A549 (cell line): ENCODE data around the gene STX19. TPM values are rescaled to one million over a fixed set of nuclear protein-coding genes. Genes with fewer than 3 reads are reported as not detected.
A peak's percentile ranks its signal among the peaks of the same experiment; 100 is the strongest.
"Not testable (repeated sequence)": the region's sequence is repeated elsewhere in the genome, so short reads cannot be mapped to it uniquely, and the experiment has no call there.

Experiments
- ATAC-seq, 2 experiments: fragments of 200-7000 bp in 1 of 2; fragments of >200 bp in 1 of 2; cut with Nextera tagmentation in 1 of 2; cut with Tn5 transposase in 1 of 2; 3 replicates each; pipeline versions ENCODE4 v1.8.0 to v1.9.1; 2018 to 2020; ENCODE audit warnings: mild to moderate bottlenecking in 1 of 2, moderate library complexity in 1 of 2
- CTCF ChIA-PET: fragments of 300-600 bp; sonication (Branson Sonifier 250); formaldehyde crosslinking; extraction: SDS; loops from one replicate; lab custom pipeline; 2021; ENCODE audit warnings: antibody characterized with exemption, inconsistent platforms; lab: Yijun Ruan, JAX
- POLR2A ChIA-PET: fragments of 350-600 bp; formaldehyde crosslinking; extraction: SDS; loops from one replicate; lab custom pipeline; 2021; ENCODE audit warnings: antibody characterized with exemption, inconsistent platforms; lab: Yijun Ruan, JAX
- DNase-seq, 2 experiments: peaks; one replicate each; pipeline versions ENCODE4 v3.0.0 to v3.0.0-alpha.2; 2011 to 2016; ENCODE audit warnings: low read depth in 1 of 2, low spot score in 1 of 2
- FAIRE-seq: peaks from 2 replicates; lab custom pipeline; 2011; peaks lifted over from hg19 to GRCh38; lab: Jason Lieb, UNC
- H3K27ac ChIP-seq, 2 experiments: fragments of >200 bp; sonication (Bioruptor Twin); formaldehyde crosslinking; 3 replicates each; pipeline ENCODE4 v1.5.1; 2016 to 2017
- H3K4me1 ChIP-seq: fragments of >200 bp; sonication (Bioruptor Twin); formaldehyde crosslinking; 3 replicates; pipeline ENCODE4 v1.6.1; 2016
- H3K4me2 ChIP-seq: fragments of >200 bp; sonication (Bioruptor Twin); formaldehyde crosslinking; 3 replicates; pipeline ENCODE4 v1.6.1; 2016
- H3K4me3 ChIP-seq: fragments of >200 bp; sonication (Bioruptor Twin); formaldehyde crosslinking; 3 replicates; pipeline ENCODE4 v1.5.1; 2016
- H3K9me3 ChIP-seq: fragments of >200 bp; sonication (Bioruptor Twin); formaldehyde crosslinking; 3 replicates; pipeline ENCODE4 v1.6.1; 2016
- BCL3 ChIP-seq: fragments of >200 bp; sonication (Bioruptor Twin); formaldehyde crosslinking; IDR thresholded peaks from 3 replicates; pipeline ENCODE4 v1.6.1; 2016
- CEBPB ChIP-seq, 2 experiments: fragments of >200 bp in 1 of 2; sonication (Bioruptor Twin) in 1 of 2; formaldehyde crosslinking in 1 of 2; IDR thresholded peaks; 2 replicates each; pipeline ENCODE4 v1.6.1; 2012 to 2016
- CHD2 ChIP-seq: fragments of 150-350 bp; IDR thresholded peaks from 2 replicates; pipeline ENCODE4 v1.6.1; 2014; ENCODE audit warnings: low read length; ENCODE audit not compliant: partially characterized antibody
- FOSB ChIP-seq: fragments of 250-450 bp; sonication (Bioruptor Pico); IDR thresholded peaks from 2 replicates; pipeline ENCODE4 v1.5.0; 2020; ENCODE audit warnings: mild to moderate bottlenecking, moderate library complexity
- GATA3 ChIP-seq: IDR thresholded peaks from 2 replicates; pipeline ENCODE4 v1.6.1; 2012; ENCODE audit warnings: borderline replicate concordance
- KDM1A ChIP-seq: fragments of 200-600 bp; sonication (generic); IDR thresholded peaks from 2 replicates; pipeline ENCODE4 v1.6.1; 2016; ENCODE audit warnings: low read depth, mild to moderate bottlenecking
- KDM5A ChIP-seq: fragments of 200-600 bp; sonication (generic); IDR thresholded peaks from 2 replicates; pipeline ENCODE4 v1.6.1; 2016; ENCODE audit warnings: antibody characterized with exemption, mild to moderate bottlenecking
- MAFK ChIP-seq: fragments of 450-650 bp; IDR thresholded peaks from 2 replicates; pipeline ENCODE4 v1.6.1; 2014; ENCODE audit not compliant: partially characterized antibody
- MYC ChIP-seq: IDR thresholded peaks from 2 replicates; pipeline ENCODE4 v1.6.1; 2012; ENCODE audit warnings: mild to moderate bottlenecking, inconsistent platforms, low read length, improper control_type of control experiment, borderline replicate concordance
- NFE2L2 ChIP-seq: fragments of 150-350 bp; conservative IDR thresholded peaks from 2 replicates; pipeline ENCODE4 v1.6.1; 2014; ENCODE audit warnings: low read length
- NPAS2 ChIP-seq: fragments of 250-450 bp; sonication (Bioruptor Pico); IDR thresholded peaks from 2 replicates; pipeline ENCODE4 v1.8.0; 2022; ENCODE audit warnings: mild to moderate bottlenecking, moderate library complexity, borderline replicate concordance
- PBX3 ChIP-seq: IDR thresholded peaks from 2 replicates; pipeline ENCODE4 v1.6.1; 2012
- POLR2A ChIP-seq: IDR thresholded peaks from 2 replicates; pipeline ENCODE4 v1.6.1; 2012; ENCODE audit warnings: mild to moderate bottlenecking, low read length
- SMC3 ChIP-seq: fragments of >200 bp; sonication (Bioruptor Twin); formaldehyde crosslinking; IDR thresholded peaks from 3 replicates; pipeline ENCODE4 v1.6.1; 2018; ENCODE audit warnings: inconsistent platforms
- ZC3H11A ChIP-seq: fragments of 450-650 bp; IDR thresholded peaks from 2 replicates; pipeline ENCODE4 v1.6.1; 2014; ENCODE audit warnings: antibody characterized with exemption, mild to moderate bottlenecking
- ZNF302 ChIP-seq: fragments of 250-450 bp; sonication (Bioruptor Pico); IDR thresholded peaks from 2 replicates; pipeline ENCODE4 v1.9.0; 2021; ENCODE audit warnings: inconsistent platforms, mild to moderate bottlenecking, moderate library complexity
- WGBS: methylation state at CpG from one replicate; pipeline ENCODE4 v1.1.6; 2017; ENCODE audit errors: missing lambda C conversion rate; 5-methylcytosine and 5-hydroxymethylcytosine counted together
- polyA plus RNA-seq, 4 experiments: library from polyadenylated mRNA; depleted of rRNA in 3 of 4; stranded (reverse); fragments of >200 nt; fragmentation: RNase III in 1 of 4; extraction: RNeasy Plus Mini Kit Qiagen cat#74134 plus additional on column Dnase treatment in 1 of 4; gene quantifications; 2 replicates in 3 of 4; 3 replicates in 1 of 4; pipeline ENCODE4 v1.2.3, GENCODE V29; 2011 to 2017
- TF ChIP-seq, protein P1 (sequence below): fragments of 150-350 bp; IDR thresholded peaks from 2 replicates; pipeline ENCODE4 v1.6.1; 2014; ENCODE audit warnings: low read depth, mild to moderate bottlenecking, low read length
- TF ChIP-seq, protein P2 (sequence below): fragments of 250-450 bp; sonication (Bioruptor Pico); IDR thresholded peaks from 2 replicates; pipeline ENCODE4 v1.5.0; 2020; ENCODE audit warnings: low read depth, mild to moderate bottlenecking, moderate library complexity
- TF ChIP-seq, protein P3 (sequence below): IDR thresholded peaks from 2 replicates; pipeline ENCODE4 v1.6.1; 2012; ENCODE audit warnings: low read depth, borderline replicate concordance

The STX19 gene
- polyA plus RNA-seq, 2 of the 4 experiments (the other 2 are of a cell fraction) = 0.17 TPM; not detected in 1

DNA sequence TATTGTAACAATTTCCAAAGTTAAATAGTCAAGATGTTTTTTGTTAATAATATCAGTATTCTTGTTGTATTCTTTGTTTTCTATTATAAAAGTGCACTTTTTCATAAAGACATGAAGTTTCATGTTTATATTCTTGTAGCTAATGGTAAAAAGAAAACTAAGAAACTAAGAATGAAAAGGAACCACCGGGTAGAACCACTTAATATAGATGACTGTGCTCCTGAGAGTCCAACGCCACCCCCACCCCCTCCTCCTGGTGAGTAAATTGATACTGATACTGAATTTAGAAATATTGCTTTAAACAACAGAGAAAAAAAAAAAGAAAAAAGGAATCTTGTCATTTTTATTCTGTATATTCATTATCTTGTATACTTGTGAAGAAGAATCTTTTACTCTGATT, 20.9 kb upstream of the STX19 start:
- Histone ChIP-seq H3K4me1 (no peaks in the 10 kb centered on the region), H3K4me2 (no peak overlapping the region), H3K27ac (no peak overlapping the region)
- POLR2A ChIA-PET = no interaction called here
- TF ChIP-seq FOSB (CRISPR knock-in tag) = no peak
- TF ChIP-seq, protein P1, sequence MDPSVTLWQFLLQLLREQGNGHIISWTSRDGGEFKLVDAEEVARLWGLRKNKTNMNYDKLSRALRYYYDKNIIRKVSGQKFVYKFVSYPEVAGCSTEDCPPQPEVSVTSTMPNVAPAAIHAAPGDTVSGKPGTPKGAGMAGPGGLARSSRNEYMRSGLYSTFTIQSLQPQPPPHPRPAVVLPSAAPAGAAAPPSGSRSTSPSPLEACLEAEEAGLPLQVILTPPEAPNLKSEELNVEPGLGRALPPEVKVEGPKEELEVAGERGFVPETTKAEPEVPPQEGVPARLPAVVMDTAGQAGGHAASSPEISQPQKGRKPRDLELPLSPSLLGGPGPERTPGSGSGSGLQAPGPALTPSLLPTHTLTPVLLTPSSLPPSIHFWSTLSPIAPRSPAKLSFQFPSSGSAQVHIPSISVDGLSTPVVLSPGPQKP = no peak
- no peak for TF ChIP-seq NPAS2 (CRISPR knock-in tag)
- TF ChIP-seq POLR2A = no peak
- no peak for TF ChIP-seq KDM5A
- TF ChIP-seq, protein P2, sequence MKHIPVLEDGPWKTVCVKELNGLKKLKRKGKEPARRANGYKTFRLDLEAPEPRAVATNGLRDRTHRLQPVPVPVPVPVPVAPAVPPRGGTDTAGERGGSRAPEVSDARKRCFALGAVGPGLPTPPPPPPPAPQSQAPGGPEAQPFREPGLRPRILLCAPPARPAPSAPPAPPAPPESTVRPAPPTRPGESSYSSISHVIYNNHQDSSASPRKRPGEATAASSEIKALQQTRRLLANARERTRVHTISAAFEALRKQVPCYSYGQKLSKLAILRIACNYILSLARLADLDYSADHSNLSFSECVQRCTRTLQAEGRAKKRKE (CRISPR knock-in tag) = no peak
- TF ChIP-seq, all 56 proteins: peak for 0
- FAIRE-seq (no peak), DNase-seq (no peak), ATAC-seq (no peak)
- Histone ChIP-seq H3K9me3 (no peaks in the 10 kb centered on the region), H3K4me3 (no peak overlapping the region)
- WGBS = 83% methylated on average over 2 of the region's 2 CpGs
- CTCF ChIA-PET = no interaction called here

- no peaks in the 10 kb centered on the region for H3K4me1 ChIP-seq
- CTCF ChIA-PET = no interaction called here
- TF ChIP-seq SMC3 (no peak), ZC3H11A (no peak), MAFK (peak; percentile 79), GATA3 (no peak), BCL3 (no peak), CHD2 (no peak)
- TF ChIP-seq, all 56 proteins: peak for 1
- H3K4me3 ChIP-seq = no peak overlapping the region
- WGBS = 94% methylated on average over 2 of the region's 2 CpGs
- H3K4me2 ChIP-seq = no peak overlapping the region
- POLR2A ChIA-PET = no interaction called here
- no peaks in the 10 kb centered on the region for H3K9me3 ChIP-seq
- DNase-seq = no peak
- no peak for ATAC-seq
- no peak for FAIRE-seq
- no peak overlapping the region for H3K27ac ChIP-seq
Measured at GRCh38 chr3:94046533-94046932, 18.1 kb upstream of the STX19 start.

DNA sequence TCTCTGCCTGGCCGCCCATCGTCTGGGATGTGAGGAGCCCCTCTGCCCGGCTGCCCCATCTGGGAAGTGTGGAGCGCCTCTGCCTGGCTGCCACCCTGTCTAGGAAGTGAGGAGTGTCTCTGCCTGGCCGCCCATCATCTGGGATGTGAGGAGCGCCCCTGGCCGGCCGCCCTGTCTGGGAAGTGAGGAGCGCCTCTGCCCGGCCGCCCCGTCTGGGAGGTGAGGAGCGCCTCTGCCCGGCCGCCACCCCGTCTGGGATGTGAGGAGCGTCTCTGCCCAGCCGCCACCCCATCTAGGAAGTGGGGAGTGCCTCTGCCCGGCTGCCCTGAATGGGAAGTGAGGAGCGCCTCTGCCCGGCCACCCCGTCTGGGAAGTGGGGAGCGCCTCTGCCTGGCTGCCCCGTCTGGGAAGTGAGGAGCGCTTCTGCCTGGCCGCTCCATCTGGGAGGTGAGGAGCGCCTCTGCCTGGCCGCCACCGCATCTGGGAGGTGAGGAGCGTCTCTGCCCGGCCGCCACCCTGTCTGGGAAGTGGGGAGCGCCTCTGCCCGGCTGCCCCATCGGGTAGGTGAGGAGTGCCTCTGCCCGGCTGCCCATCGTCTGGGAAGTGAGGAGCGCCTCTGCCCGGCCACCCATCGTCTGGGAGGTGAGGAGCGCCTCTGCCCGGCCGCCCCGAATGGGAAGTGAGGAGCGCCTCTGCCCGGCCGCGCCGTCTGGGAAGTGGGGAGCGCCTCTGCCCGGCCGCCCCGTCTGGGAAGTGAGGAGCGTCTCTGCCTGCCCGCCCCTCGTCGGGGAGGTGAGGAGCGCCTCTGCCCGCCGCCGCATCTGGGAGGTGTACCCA, 15.9 kb upstream of the STX19 start:
- H3K4me2 ChIP-seq, DNase-seq, CTCF ChIA-PET, H3K27ac ChIP-seq, H3K4me3 ChIP-seq, POLR2A ChIA-PET, H3K9me3 ChIP-seq, ATAC-seq, FAIRE-seq, H3K4me1 ChIP-seq: not testable (repeated sequence)
- 96% methylated on average over 28 of the region's 61 CpGs for WGBS

- Histone ChIP-seq H3K4me1 (no peaks in the 10 kb centered on the region), H3K4me2 (no peak overlapping the region), H3K27ac (no peak overlapping the region), H3K9me3 (no peaks in the 10 kb centered on the region), H3K4me3 (no peak overlapping the region)
- FAIRE-seq (no peak), DNase-seq (no peak), ATAC-seq (no peak)
- ChIA-PET POLR2A (no interaction called here), CTCF (no interaction called here)
- WGBS = 85% methylated on average over 1 of the region's 1 CpG
- TF ChIP-seq ZNF302 (CRISPR knock-in tag) (no peak), NFE2L2 (no peak), CEBPB (IDR thresholded peaks at IDR 0.05) (no peak), BCL3 (no peak), KDM5A (no peak), NPAS2 (CRISPR knock-in tag) (no peak), PBX3 (no peak), KDM1A (no peak), MYC (no peak)
- TF ChIP-seq, protein P3, sequence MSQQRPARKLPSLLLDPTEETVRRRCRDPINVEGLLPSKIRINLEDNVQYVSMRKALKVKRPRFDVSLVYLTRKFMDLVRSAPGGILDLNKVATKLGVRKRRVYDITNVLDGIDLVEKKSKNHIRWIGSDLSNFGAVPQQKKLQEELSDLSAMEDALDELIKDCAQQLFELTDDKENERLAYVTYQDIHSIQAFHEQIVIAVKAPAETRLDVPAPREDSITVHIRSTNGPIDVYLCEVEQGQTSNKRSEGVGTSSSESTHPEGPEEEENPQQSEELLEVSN = no peak
- TF ChIP-seq, protein P1 = no peak
Measured at GRCh38 chr3:94043285-94043684, 14.9 kb upstream of the STX19 start.
